HG02642 (cell line): ENCODE measurements around the gene ARHGEF26.

Experiments used
- ATAC-seq: cut with Tn5 transposase; IDR thresholded peaks from one replicate; pipeline ENCODE4 v1.9.1; 2021; ENCODE audit warnings: mild to moderate bottlenecking; ENCODE audit not compliant: unreplicated experiment, poor library complexity

ARHGEF26 gene

GRCh38 chr3:154115332-154115731, 5.9 kb upstream of the ARHGEF26 start:
- no peak for ATAC-seq

- ATAC-seq: no peak
Observed at GRCh38 chr3:154119951-154120350, 1.2 kb upstream of the ARHGEF26 start.

- ATAC-seq: peak; percentile 45
Observed at GRCh38 chr3:154121701-154122551, 736 bp downstream of the ARHGEF26 start.

- no peak for ATAC-seq
Observed at GRCh38 chr3:154122552-154122911, 1.3 kb downstream of the ARHGEF26 start.

GRCh38 chr3:154122912-154123559, 1.8 kb downstream of the ARHGEF26 start:
- ATAC-seq: no peak

- no peak for ATAC-seq
Observed at GRCh38 chr3:154123906-154124305, 2.7 kb downstream of the ARHGEF26 start.

GRCh38 chr3:154125378-154126030, 4.3 kb downstream of the ARHGEF26 start:
- ATAC-seq: no peak

GRCh38 chr3:154126651-154127050, 5.5 kb downstream of the ARHGEF26 start:
- ATAC-seq: no peak

GRCh38 chr3:154129625-154130024, 8.4 kb downstream of the ARHGEF26 start:
- ATAC-seq: no peak

GRCh38 chr3:154130540-154130939, 9.3 kb downstream of the ARHGEF26 start:
- no peak for ATAC-seq

- ATAC-seq: no peak
Observed at GRCh38 chr3:154131830-154132229, 10.6 kb downstream of the ARHGEF26 start.

- ATAC-seq: no peak
Observed at GRCh38 chr3:154132777-154133375, 11.7 kb downstream of the ARHGEF26 start.

- ATAC-seq: no peak
Observed at GRCh38 chr3:154135511-154136173, 14.5 kb downstream of the ARHGEF26 start.

GRCh38 chr3:154137036-154137435, 15.8 kb downstream of the ARHGEF26 start:
- no peak for ATAC-seq

- no peak for ATAC-seq
Observed at GRCh38 chr3:154139996-154140436, 18.8 kb downstream of the ARHGEF26 start.

- ATAC-seq: no peak
Observed at GRCh38 chr3:154142608-154143007, 21.4 kb downstream of the ARHGEF26 start.

- ATAC-seq: no peak
Observed at GRCh38 chr3:154143873-154144272, 22.7 kb downstream of the ARHGEF26 start.

GRCh38 chr3:154144825-154145465, 23.8 kb downstream of the ARHGEF26 start:
- no peak for ATAC-seq

GRCh38 chr3:154148541-154148940, 27.4 kb downstream of the ARHGEF26 start:
- ATAC-seq: no peak

GRCh38 chr3:154149286-154149685, 28.1 kb downstream of the ARHGEF26 start:
- no peak for ATAC-seq
